ENCODE measurements around the gene GRM8. TPM values are rescaled to one million over a fixed set of nuclear protein-coding genes. Genes with fewer than 3 reads are reported as not detected.

GRM8 gene
- total RNA-seq, 1 experiment from 2014 or later = not detected

- intact Hi-C loops (cut with micrococcal nuclease) = no loop called here
- H3K4me2 ChIP-seq (ENCODE audit: low read length) = no peak overlapping the region
Observed at GRCh38 chr7:127214956-127215718, 37.6 kb downstream of the GRM8 start.

GRCh38 chr7:127209886-127210285 lies 42.9 kb downstream of the GRM8 start:
- Histone ChIP-seq H3K36me3 (ENCODE audit: low read depth, low read length) (no peaks in the 10 kb centered on the region), H3K9ac (ENCODE audit: low read length) (no peak overlapping the region), H3K9me2 (replicated peaks; ENCODE audit: low read length) (no peaks in the 10 kb centered on the region), H3K79me2 (ENCODE audit: low read length) (no peaks in the 10 kb centered on the region), H3K27ac (ENCODE audit: low read length) (no peak overlapping the region), H3F3A (ENCODE audit: low read length, unreplicated experiment) (no peaks in the 10 kb centered on the region), H3K27me3 (ENCODE audit: low read length) (no peaks in the 10 kb centered on the region), H3K4me3 (ENCODE audit: low read length) (no peak overlapping the region), H4K20me1 (ENCODE audit: low read length) (no peaks in the 10 kb centered on the region), H2AFZ (ENCODE audit: low read length) (no peak overlapping the region), H3K9me3 (ENCODE audit: low read length) (no peaks in the 10 kb centered on the region), H3K4me2 (ENCODE audit: low read length) (no peak overlapping the region), H3K4me1 (ENCODE audit: insufficient read depth, low read length) (no peaks in the 10 kb centered on the region)
- ATAC-seq = no peak
- POLR2A ChIA-PET (ENCODE audit: unreplicated experiment) = no interaction called here
- intact Hi-C loops (cut with micrococcal nuclease) = no loop called here
- no peak for TF ChIP-seq EZH2 (IDR thresholded peaks at IDR 0.05; ENCODE audit: low read length, unreplicated experiment)
- no peak for DNase-seq
- no TSS peak for BruUV-seq (replicated peaks)
- CTCF ChIA-PET = no interaction called here

More at GRCh38 chr7:127214956-127215718, 37.6 kb downstream of the GRM8 start:
- Histone ChIP-seq H3F3A (ENCODE audit: low read length, unreplicated experiment) (no peaks in the 10 kb centered on the region), H4K20me1 (ENCODE audit: low read length) (no peaks in the 10 kb centered on the region), H3K9ac (ENCODE audit: low read length) (no peak overlapping the region), H3K4me1 (ENCODE audit: insufficient read depth, low read length) (no peaks in the 10 kb centered on the region), H3K27me3 (ENCODE audit: low read length) (no peaks in the 10 kb centered on the region), H3K9me2 (replicated peaks; ENCODE audit: low read length) (no peaks in the 10 kb centered on the region), H3K79me2 (ENCODE audit: low read length) (no peaks in the 10 kb centered on the region), H2AFZ (ENCODE audit: low read length) (no peak overlapping the region), H3K27ac (ENCODE audit: low read length) (no peak overlapping the region), H3K9me3 (ENCODE audit: low read length) (no peaks in the 10 kb centered on the region), H3K4me3 (ENCODE audit: low read length) (no peak overlapping the region), H3K36me3 (ENCODE audit: low read depth, low read length) (no peaks in the 10 kb centered on the region)
- ATAC-seq (no peak), DNase-seq (no peak)
- ChIA-PET POLR2A (ENCODE audit: unreplicated experiment) (no interaction called here), CTCF (no interaction called here)
- no TSS peak for BruUV-seq (replicated peaks)
- no peak for TF ChIP-seq EZH2phosphoT487 (IDR thresholded peaks at IDR 0.05; ENCODE audit: borderline replicate concordance, low read length)
- TF ChIP-seq CTCF (conservative IDR thresholded peaks at IDR 0.05; ENCODE audit: low read depth, low read length) = no peak
- TF ChIP-seq EZH2 (IDR thresholded peaks at IDR 0.05; ENCODE audit: low read length, unreplicated experiment) = no peak

GRCh38 chr7:127208860-127209259 lies 43.9 kb downstream of the GRM8 start:
- Histone ChIP-seq H3K27ac (ENCODE audit: low read length) (no peak overlapping the region), H2AFZ (ENCODE audit: low read length) (no peak overlapping the region), H4K20me1 (ENCODE audit: low read length) (no peaks in the 10 kb centered on the region), H3K4me2 (ENCODE audit: low read length) (no peak overlapping the region), H3K79me2 (ENCODE audit: low read length) (no peaks in the 10 kb centered on the region), H3K9me3 (ENCODE audit: low read length) (no peaks in the 10 kb centered on the region), H3K4me1 (ENCODE audit: insufficient read depth, low read length) (no peaks in the 10 kb centered on the region), H3K9me2 (replicated peaks; ENCODE audit: low read length) (no peaks in the 10 kb centered on the region), H3K27me3 (ENCODE audit: low read length) (no peaks in the 10 kb centered on the region), H3K4me3 (ENCODE audit: low read length) (no peak overlapping the region), H3K36me3 (ENCODE audit: low read depth, low read length) (no peaks in the 10 kb centered on the region), H3F3A (ENCODE audit: low read length, unreplicated experiment) (no peaks in the 10 kb centered on the region), H3K9ac (ENCODE audit: low read length) (no peak overlapping the region)
- TF ChIP-seq CTCF (conservative IDR thresholded peaks at IDR 0.05; ENCODE audit: low read depth, low read length) = no peak
- no peak for TF ChIP-seq EZH2 (IDR thresholded peaks at IDR 0.05; ENCODE audit: low read length, unreplicated experiment)
- no peak for TF ChIP-seq EZH2phosphoT487 (IDR thresholded peaks at IDR 0.05; ENCODE audit: borderline replicate concordance, low read length)
- CTCF ChIA-PET = no interaction called here
- intact Hi-C loops (cut with micrococcal nuclease) = no loop called here
- POLR2A ChIA-PET (ENCODE audit: unreplicated experiment) = no interaction called here
- no TSS peak for BruUV-seq (replicated peaks)
- DNase-seq = no peak
- no peak for ATAC-seq

Data from PC-3 (cell line).